ENCODE measurements around the gene ZNF70. TPM values are rescaled to one million over a fixed set of nuclear protein-coding genes. Genes with fewer than 3 reads are reported as not detected.

The ZNF70 gene
- total and polyA plus RNA-seq, 2 of the 4 experiments (the other 2 are of a cell fraction): 2.3 to 4.3 TPM

- Histone ChIP-seq H2BK20ac (ENCODE audit: low read depth, low read length) (no peak overlapping the region), H3K9me3 (ENCODE audit: control insufficient read depth, insufficient read depth, low read length) (no peaks in the 10 kb centered on the region), H3K79me1 (ENCODE audit: low read depth in 1 of 2, low read length in 2 of 2) (peaks cover 8 to 12% of the 10 kb centered on the region in 2 experiments), H2BK120ac (ENCODE audit: low read depth, low read length) (no peak overlapping the region), H3K4ac (ENCODE audit: low read depth, low read length) (no peak overlapping the region), H2BK5ac (ENCODE audit: low read depth, low read length, poor library complexity, severe bottlenecking) (no peak overlapping the region), H3K9ac (ENCODE audit: low read depth, low read length) (no peak overlapping the region), H3K56ac (ENCODE audit: extremely low read depth, insufficient read depth, low read length) (no peak overlapping the region), H3K4me2 (ENCODE audit: low read depth, low read length) (no peak overlapping the region), H4K20me1 (ENCODE audit: insufficient read depth, low read length) (no peaks in the 10 kb centered on the region), H4K5ac (ENCODE audit: low read depth, low read length) (no peak overlapping the region), H2AK5ac (ENCODE audit: low read depth, low read length) (no peak overlapping the region), H4K8ac (ENCODE audit: low read depth in 2 of 2, low read length in 2 of 2) (no peak overlapping the region), H2AK9ac (replicated peaks; ENCODE audit: low read depth, low read length, poor library complexity) (no peak overlapping the region), H3K9me1 (ENCODE audit: insufficient read depth, low read length) (peaks cover 5% of the 10 kb centered on the region), H3K27me3 (ENCODE audit: control insufficient read depth, insufficient read depth, low read length) (no peaks in the 10 kb centered on the region), H2AFZ (replicated peaks; ENCODE audit: low read length, poor library complexity) (no peak overlapping the region), H3K4me3 (ENCODE audit: insufficient read depth, low read depth, low read length) (no peak overlapping the region), H3K27ac (ENCODE audit: insufficient read depth, low read length) (no peak overlapping the region), H2BK15ac (ENCODE audit: low read depth, low read length) (no peak overlapping the region), H3K14ac (replicated peaks; ENCODE audit: low read depth, low read length) (no peak overlapping the region), H3K4me1 (ENCODE audit: control insufficient read depth, insufficient read depth, low read length) (0 out of 2 replicates have a peak, but pooled peaks cover 4% of the 10 kb centered on the region), H3K23ac (ENCODE audit: low read depth, low read length) (no peak overlapping the region), H4K91ac (ENCODE audit: insufficient read depth, low read depth, low read length) (no peak overlapping the region), H3K18ac (ENCODE audit: low read depth, low read length) (no peak overlapping the region), H3K36me3 (ENCODE audit: control insufficient read depth, insufficient read depth, low read length) (no peaks in the 10 kb centered on the region)
- no peak for ATAC-seq (ENCODE audit: low read depth)
- ChIA-PET CTCF (no interaction called here), POLR2A (ENCODE audit: unreplicated experiment) (no interaction called here)
- WGBS, 2 experiments (ENCODE audit: extremely low coverage in 2 of 2, insufficient read length in 1 of 2): 60% methylated on average over 1 of the region's 6 CpGs; no CpG with 5 or more reads in 1 of the 2 experiments
- no TSS peak for BruUV-seq (replicated peaks)
- in situ Hi-C loops (cut with MboI; ENCODE audit: low sequenced_read_pairs) (no loop called here), dilution Hi-C loops (cut with HindIII; ENCODE audit: low sequenced_read_pairs, unreplicated experiment) (no loop called here), intact Hi-C loops (cut with micrococcal nuclease) (no loop called here)
- DNase-seq: no peak
- no peak for TF ChIP-seq CEBPB (IDR thresholded peaks at IDR 0.05; ENCODE audit: low read depth, low read length)
- no peak for TF ChIP-seq CHD1 (IDR thresholded peaks at IDR 0.05; ENCODE audit: low read depth, low read length)
- no peak for TF ChIP-seq MAFK (IDR thresholded peaks at IDR 0.05; ENCODE audit: low read depth, low read length)
- TF ChIP-seq SMC3 (IDR thresholded peaks at IDR 0.05; ENCODE audit: low read depth, low read length): no peak
- no peak for TF ChIP-seq MXI1 (IDR thresholded peaks at IDR 0.05; ENCODE audit: borderline replicate concordance, low read depth, low read length)
- TF ChIP-seq NFE2L2 (IDR thresholded peaks at IDR 0.05; ENCODE audit: low read depth, low read length): no peak
- TF ChIP-seq RCOR1 (IDR thresholded peaks at IDR 0.05; ENCODE audit: insufficient replicate concordance, low read length): no peak
- TF ChIP-seq CTCF (conservative IDR thresholded peaks at IDR 0.05; ENCODE audit: low read depth, low read length): no peak
- TF ChIP-seq FOS (IDR thresholded peaks at IDR 0.05; ENCODE audit: low read depth, low read length): no peak
- TF ChIP-seq RFX5 (IDR thresholded peaks at IDR 0.05; ENCODE audit: low read depth, low read length): no peak
- TF ChIP-seq ELK1 (IDR thresholded peaks at IDR 0.05; ENCODE audit: borderline replicate concordance, low read depth, low read length): no peak
- no peak for TF ChIP-seq USF2 (IDR thresholded peaks at IDR 0.05; ENCODE audit: low read depth, low read length)
- TF ChIP-seq POLR2A (IDR thresholded peaks at IDR 0.05; ENCODE audit: low read depth, low read length): no peak
- TF ChIP-seq MAZ (IDR thresholded peaks at IDR 0.05; ENCODE audit: borderline replicate concordance, low read depth, low read length): no peak
- no peak for TF ChIP-seq RAD21 (IDR thresholded peaks at IDR 0.05; ENCODE audit: low read length)
Observed at GRCh38 chr22:23720855-23721254, 30.1 kb downstream of the ZNF70 start.

All from IMR-90 (cell line).